Thoracic aorta (tissue), 2 donors: ENCODE measurements around the gene PTGR1. TPM values are rescaled to one million over a fixed set of nuclear protein-coding genes. Genes with fewer than 3 reads are reported as not detected.

ENCODE experiments used
- ATAC-seq: fragments of 150-250 bp; one replicate; pipeline ENCODE4 v1.8.0; 2017; ENCODE audit warnings: low read depth; ENCODE audit not compliant: insufficient number of reproducible peaks, low FRiP score
- DNase-seq: peaks from one replicate; pipeline ENCODE4 v3.0.0-alpha.2; 2020; ENCODE audit warnings: low spot score
- H3K27ac ChIP-seq, 2 donors: fragments of 200-600 bp; sonication (generic); 1 replicate in 1 of 2; 2 replicates in 1 of 2; pipeline ENCODE4 v1.5.1; 2016; ENCODE audit warnings: mild to moderate bottlenecking in 2 of 2, moderate library complexity in 2 of 2
- H3K27me3 ChIP-seq: fragments of 200-600 bp; sonication (generic); replicated peaks from 2 replicates; pipeline ENCODE4 v1.6.0; 2016; ENCODE audit warnings: mild to moderate bottlenecking; ENCODE audit not compliant: insufficient read depth
- H3K36me3 ChIP-seq: fragments of 200-600 bp; sonication (generic); one replicate; pipeline ENCODE4 v1.5.1; 2016
- H3K4me1 ChIP-seq, 2 donors: fragments of 200-600 bp; sonication (generic); 1 replicate in 1 of 2; 2 replicates in 1 of 2; pipeline versions ENCODE4 v1.5.1 to v1.6.0; 2016; ENCODE audit warnings: low read depth in 2 of 2, mild to moderate bottlenecking in 1 of 2; ENCODE audit not compliant: control insufficient read depth in 1 of 2
- H3K4me3 ChIP-seq: fragments of 200-600 bp; sonication (generic); 2 replicates; pipeline ENCODE4 v1.5.1; 2016; ENCODE audit warnings: mild to moderate bottlenecking
- H3K9me3 ChIP-seq: fragments of 200-600 bp; sonication (generic); 2 replicates; pipeline ENCODE4 v1.5.1; 2016
- CTCF ChIP-seq: fragments of 200-600 bp; sonication (generic); IDR thresholded peaks from one replicate; pipeline ENCODE4 v1.5.1; 2019; ENCODE audit warnings: antibody characterized with exemption
- total RNA-seq, 2 donors: library from RNA; depleted of rRNA; stranded (reverse); fragments of >200 nt; gene quantifications; one replicate each; pipeline versions ENCODE4 v1.1.0 to v1.2.3, GENCODE V29; 2016

PTGR1 gene
- total RNA-seq, 2 donors from 2014 or later: 20.2 to 34.4 TPM

- H3K36me3 ChIP-seq: no peaks in the 10 kb centered on the region
- H3K27ac ChIP-seq: no peak overlapping the region
- no peaks in the 10 kb centered on the region for H3K27me3 ChIP-seq
- no peaks in the 10 kb centered on the region for H3K4me1 ChIP-seq
- ATAC-seq (no peak), DNase-seq (no peak)
- TF ChIP-seq CTCF: no peak
- H3K4me3 ChIP-seq: no peak overlapping the region
- no peaks in the 10 kb centered on the region for H3K9me3 ChIP-seq
These were observed 44.8 kb upstream of the PTGR1 start for GRCh38 chr9:111644195-111644772.

- TF ChIP-seq CTCF: no peak
- no peak for DNase-seq
- no peak overlapping the region for H3K4me3 ChIP-seq
- peaks cover 0 to 18% of the 10 kb centered on the region in 2 donors for H3K4me1 ChIP-seq
- no peaks in the 10 kb centered on the region for H3K27me3 ChIP-seq
- no peaks in the 10 kb centered on the region for H3K36me3 ChIP-seq
- no peak overlapping the region for H3K27ac ChIP-seq
- no peaks in the 10 kb centered on the region for H3K9me3 ChIP-seq
- ATAC-seq: no peak
These were observed 38.0 kb upstream of the PTGR1 start for GRCh38 chr9:111637421-111637950.

DNA sequence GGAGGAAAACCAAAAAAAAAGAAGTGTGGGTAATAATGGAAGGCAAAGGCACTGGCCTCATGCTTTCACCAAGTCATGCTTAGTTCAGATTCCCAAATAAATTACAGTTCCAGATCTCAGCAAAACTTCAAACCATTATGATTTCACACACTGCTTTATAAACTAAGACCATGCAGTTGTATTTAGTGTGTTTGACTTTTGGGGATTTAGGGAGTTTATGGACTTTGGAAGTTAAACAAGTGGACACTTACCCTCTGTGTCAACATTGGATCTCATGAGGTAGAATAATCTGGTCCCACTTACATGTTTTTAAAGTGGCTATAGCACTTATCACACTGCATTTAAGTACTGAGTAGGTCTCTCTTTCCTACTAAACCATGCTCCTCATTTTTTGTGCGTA, 35.4 kb upstream of the PTGR1 start:
- Histone ChIP-seq H3K4me1 (peaks cover 7 to 32% of the 10 kb centered on the region in 2 donors), H3K27me3 (no peaks in the 10 kb centered on the region), H3K27ac (no peak overlapping the region), H3K9me3 (no peaks in the 10 kb centered on the region), H3K4me3 (no peak overlapping the region), H3K36me3 (no peaks in the 10 kb centered on the region)
- TF ChIP-seq CTCF: no peak
- ATAC-seq (no peak), DNase-seq (no peak)

- H3K27me3 ChIP-seq: no peaks in the 10 kb centered on the region
- H3K4me1 ChIP-seq: peaks cover 7 to 32% of the 10 kb centered on the region in 2 donors
- ATAC-seq (no peak), DNase-seq (no peak)
- no peak for TF ChIP-seq CTCF
- no peaks in the 10 kb centered on the region for H3K36me3 ChIP-seq
- H3K27ac ChIP-seq: no peak overlapping the region
- H3K9me3 ChIP-seq: no peaks in the 10 kb centered on the region
- H3K4me3 ChIP-seq: no peak overlapping the region
These were observed 33.9 kb upstream of the PTGR1 start for GRCh38 chr9:111633389-111633736.

DNA sequence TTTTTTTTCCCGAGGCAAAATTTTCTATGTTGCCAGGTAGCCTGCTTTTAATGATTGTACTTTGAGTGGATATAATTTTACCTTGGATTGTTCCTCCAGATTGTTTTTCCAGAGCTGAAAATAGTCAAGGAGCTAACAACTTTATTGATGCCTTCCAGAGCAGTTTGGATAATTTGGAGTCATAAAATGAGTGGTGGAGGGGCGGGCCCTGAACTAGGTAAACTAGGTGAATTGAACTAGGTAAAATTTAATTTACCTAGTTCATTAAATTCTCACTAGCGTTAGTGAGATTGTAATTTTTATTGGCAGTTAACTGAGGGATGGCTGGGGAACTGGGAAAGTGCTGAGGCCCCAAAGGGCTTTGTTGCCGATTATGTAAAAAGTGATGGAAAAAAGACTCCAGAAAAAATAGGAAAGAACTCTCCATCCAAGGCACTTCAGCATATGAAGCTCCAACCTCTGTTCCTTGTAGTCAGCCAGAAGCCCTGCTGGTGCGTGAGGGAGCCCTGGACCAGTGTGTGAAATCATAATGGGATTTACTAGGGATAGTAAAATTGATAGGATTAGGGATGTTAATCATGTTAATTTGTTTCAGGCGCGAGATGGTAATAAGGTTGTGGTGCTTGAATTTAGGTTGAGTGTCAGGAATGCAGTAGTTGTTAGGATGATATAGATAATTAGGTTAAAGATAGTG, 33.4 kb upstream of the PTGR1 start:
- no peak for TF ChIP-seq CTCF
- H3K27me3 ChIP-seq: no peaks in the 10 kb centered on the region
- peaks cover 7 to 32% of the 10 kb centered on the region in 2 donors for H3K4me1 ChIP-seq
- no peak for ATAC-seq
- H3K9me3 ChIP-seq: no peaks in the 10 kb centered on the region
- DNase-seq: no peak
- H3K36me3 ChIP-seq: no peaks in the 10 kb centered on the region
- H3K27ac ChIP-seq: no peak overlapping the region
- peak overlapping the region; percentile 78 for H3K4me3 ChIP-seq
